IMR-90 (cell line): ENCODE measurements around the gene CFAP298. TPM values are rescaled to one million over a fixed set of nuclear protein-coding genes. Genes with fewer than 3 reads are reported as not detected.
"Not testable (repeated sequence)": the region's sequence is repeated elsewhere in the genome, so short reads cannot be mapped to it uniquely, and the experiment has no call there.

Source experiments
- ATAC-seq: fragments of 200-7000 bp; cut with Tn5 transposase; 2 replicates; pipeline ENCODE4 v1.9.1; 2020; ENCODE audit warnings: low read depth, mild to moderate bottlenecking, moderate library complexity
- BruUV-seq: library from RNA; stranded (reverse); fragments of 400-500 nt; replicated peaks from 2 replicates; lab custom pipeline; 2021; lab: Mats Ljungman, UMichigan
- CTCF ChIA-PET: fragments of 300-600 bp; formaldehyde crosslinking; extraction: SDS; loops from one replicate; lab custom pipeline; 2021; ENCODE audit warnings: antibody characterized with exemption; lab: Yijun Ruan, JAX
- POLR2A ChIA-PET: fragments of 300-600 bp; sonication (Branson Sonifier 250); formaldehyde crosslinking; loops from one replicate; lab custom pipeline; 2022; ENCODE audit warnings: antibody characterized with exemption; ENCODE audit not compliant: unreplicated experiment; lab: Charles Lee
- DNase-seq: peaks from one replicate; pipeline ENCODE4 v3.0.0; 2013
- H2AFZ ChIP-seq: replicated peaks from 2 replicates; pipeline ENCODE3; 2013; ENCODE audit warnings: low read length, mild to moderate bottlenecking; ENCODE audit not compliant: poor library complexity
- H2AK5ac ChIP-seq: 2 replicates; pipeline ENCODE4 v1.6.1; 2013; ENCODE audit warnings: low read depth, low read length, inconsistent platforms
- H2AK9ac ChIP-seq: replicated peaks from 2 replicates; pipeline ENCODE3; 2013; ENCODE audit warnings: mild to moderate bottlenecking, low read depth, low read length, moderate library complexity; ENCODE audit not compliant: poor library complexity
- H2BK120ac ChIP-seq: 2 replicates; pipeline ENCODE4 v1.6.1; 2013; ENCODE audit warnings: low read depth, low read length, inconsistent platforms
- H2BK15ac ChIP-seq: 3 replicates; pipeline ENCODE4 v1.6.1; 2013; ENCODE audit warnings: low read depth, low read length, inconsistent platforms
- H2BK20ac ChIP-seq: 2 replicates; pipeline ENCODE4 v1.6.1; 2013; ENCODE audit warnings: low read depth, mild to moderate bottlenecking, inconsistent platforms, low read length, moderate library complexity
- H2BK5ac ChIP-seq: 2 replicates; pipeline ENCODE4 v1.6.1; 2013; ENCODE audit warnings: mild to moderate bottlenecking, low read depth, low read length, inconsistent platforms; ENCODE audit not compliant: poor library complexity, severe bottlenecking
- H3K14ac ChIP-seq: replicated peaks from 2 replicates; pipeline ENCODE4 v1.6.1; 2013; ENCODE audit warnings: low read depth, low read length, inconsistent platforms
- H3K18ac ChIP-seq: 2 replicates; pipeline ENCODE4 v1.6.1; 2013; ENCODE audit warnings: low read depth, low read length, control low read depth
- H3K23ac ChIP-seq: 2 replicates; pipeline ENCODE4 v1.6.1; 2013; ENCODE audit warnings: low read depth, low read length, inconsistent platforms
- H3K27ac ChIP-seq: 2 replicates; pipeline ENCODE4 v1.5.1; 2013; ENCODE audit warnings: mild to moderate bottlenecking, control low read depth, low read length; ENCODE audit not compliant: insufficient read depth
- H3K27me3 ChIP-seq: 2 replicates; pipeline ENCODE4 v1.6.1; 2013; ENCODE audit warnings: low read length; ENCODE audit not compliant: control insufficient read depth, insufficient read depth
- H3K36me3 ChIP-seq: 2 replicates; pipeline ENCODE4 v1.6.1; 2013; ENCODE audit warnings: low read length, mixed read lengths; ENCODE audit not compliant: control insufficient read depth, insufficient read depth
- H3K4ac ChIP-seq: 2 replicates; pipeline ENCODE4 v1.6.1; 2013; ENCODE audit warnings: low read depth, low read length, inconsistent platforms
- H3K4me1 ChIP-seq: 2 replicates; pipeline ENCODE4 v1.6.1; 2013; ENCODE audit warnings: low read length, mixed read lengths; ENCODE audit not compliant: control insufficient read depth, insufficient read depth
- H3K4me2 ChIP-seq: 2 replicates; pipeline ENCODE4 v1.6.1; 2013; ENCODE audit warnings: low read depth, mild to moderate bottlenecking, control low read depth, low read length, moderate library complexity
- H3K4me3 ChIP-seq: 2 replicates; pipeline ENCODE4 v1.5.1; 2013; ENCODE audit warnings: low read depth, mild to moderate bottlenecking, control low read depth, low read length, moderate library complexity; ENCODE audit not compliant: insufficient read depth
- H3K56ac ChIP-seq: 2 replicates; pipeline ENCODE4 v1.6.1; 2013; ENCODE audit warnings: low read length, inconsistent platforms; ENCODE audit not compliant: insufficient read depth; ENCODE audit errors: extremely low read depth
- H3K79me1 ChIP-seq, 2 experiments: 2 replicates each; pipeline ENCODE4 v1.6.1; 2013; ENCODE audit warnings: low read length in 2 of 2, inconsistent platforms in 1 of 2, low read depth in 1 of 2
- H3K9ac ChIP-seq: 2 replicates; pipeline ENCODE4 v1.6.1; 2013; ENCODE audit warnings: low read depth, low read length, control low read depth
- H3K9me1 ChIP-seq: 2 replicates; pipeline ENCODE4 v1.6.1; 2013; ENCODE audit warnings: low read length, inconsistent platforms; ENCODE audit not compliant: insufficient read depth
- H3K9me3 ChIP-seq: 2 replicates; pipeline ENCODE4 v1.6.1; 2013; ENCODE audit warnings: low read length; ENCODE audit not compliant: control insufficient read depth, insufficient read depth
- H4K20me1 ChIP-seq: 2 replicates; pipeline ENCODE4 v1.6.1; 2013; ENCODE audit warnings: low read length, inconsistent platforms; ENCODE audit not compliant: insufficient read depth
- H4K5ac ChIP-seq: 2 replicates; pipeline ENCODE4 v1.6.1; 2013; ENCODE audit warnings: mild to moderate bottlenecking, low read depth, low read length, control low read depth
- H4K8ac ChIP-seq, 2 experiments: 2 replicates each; pipeline ENCODE4 v1.6.1; 2013; ENCODE audit warnings: low read depth in 2 of 2, low read length in 2 of 2, control low read depth in 1 of 2, inconsistent platforms in 1 of 2
- H4K91ac ChIP-seq: 2 replicates; pipeline ENCODE4 v1.6.1; 2013; ENCODE audit warnings: low read depth, low read length, inconsistent platforms; ENCODE audit not compliant: insufficient read depth
- WGBS, 2 experiments: methylation state at CpG; one replicate each; pipeline versions ENCODE4 v1.1.5 to v1.1.7; 2013; ENCODE audit warnings: missing lambda C conversion rate in 2 of 2; ENCODE audit not compliant: insufficient read length in 1 of 2; ENCODE audit errors: extremely low coverage in 2 of 2; 5-methylcytosine and 5-hydroxymethylcytosine counted together
- dilution Hi-C: fragments of 300-500 bp; cut with HindIII; formaldehyde crosslinking; loops from one replicate; pipeline ENCODE4 v1.14.3; 2018; ENCODE audit warnings: low sequenced_read_pairs; ENCODE audit not compliant: unreplicated experiment
- in situ Hi-C: fragments of 300-500 bp; cut with MboI; formaldehyde crosslinking; loops from 3 replicates; pipeline ENCODE4 v1.14.3; 2019; ENCODE audit warnings: low sequenced_read_pairs, inconsistent platforms, mixed read lengths
- intact Hi-C: fragments of 100-400 bp; cut with micrococcal nuclease; formaldehyde crosslinking; loops from 2 replicates; pipeline ENCODE4 v1.10.0; 2022
- polyA plus RNA-seq, 3 experiments: library from polyadenylated mRNA; depleted of rRNA; stranded (reverse); fragments of >200 nt; gene quantifications; 2 replicates each; pipeline ENCODE4 v1.2.3, GENCODE V29; 2012; ENCODE audit warnings: low replicate concordance in 1 of 3
- total RNA-seq: library from RNA; depleted of rRNA; stranded (reverse); fragments of >200 nt; gene quantifications from 2 replicates; pipeline ENCODE4 v1.2.3, GENCODE V29; 2012

The CFAP298 gene
- total and polyA plus RNA-seq, 2 of the 4 experiments (the other 2 are of a cell fraction), result 8.1 to 25.7 TPM

GRCh38 chr21:32610940-32611339 is 1.2 kb downstream of the CFAP298 start:
- dilution Hi-C loops, in situ Hi-C loops: not testable (repeated sequence)

More at GRCh38 chr21:32610940-32611339, 1.2 kb downstream of the CFAP298 start:
- DNase-seq, H3K23ac ChIP-seq, H2AK5ac ChIP-seq, H4K8ac ChIP-seq, H3K27ac ChIP-seq, intact Hi-C loops, H2BK20ac ChIP-seq, H3K36me3 ChIP-seq, POLR2A ChIA-PET, H3K9ac ChIP-seq, H3K4me1 ChIP-seq, BruUV-seq, H4K5ac ChIP-seq, H3K9me3 ChIP-seq, H4K20me1 ChIP-seq, ATAC-seq, H2AFZ ChIP-seq, H2BK15ac ChIP-seq, H2AK9ac ChIP-seq, H3K14ac ChIP-seq, H3K27me3 ChIP-seq, H3K4ac ChIP-seq, H4K91ac ChIP-seq, H3K9me1 ChIP-seq, H3K56ac ChIP-seq, H3K4me3 ChIP-seq, H2BK5ac ChIP-seq, H2BK120ac ChIP-seq, H3K4me2 ChIP-seq, H3K18ac ChIP-seq: not testable (repeated sequence)
- H3K79me1 ChIP-seq, result peaks cover 16 to 18% of the 10 kb centered on the region in 2 experiments
- 79% methylated on average over 6 of the region's 17 CpGs; no CpG with 5 or more reads in 1 of the 2 experiments for WGBS, 2 experiments
- CTCF ChIA-PET, result interaction anchor here (4.3 kb wide), 1 partner anchor 10 kb away, joined by 26 read pairs; no protein-coding TSS in a partner anchor
